ENCODE data around the gene PSMF1.
"Not testable (repeated sequence)": the region's sequence is repeated elsewhere in the genome, so short reads cannot be mapped to it uniquely, and the experiment has no call there.

The PSMF1 gene

DNA sequence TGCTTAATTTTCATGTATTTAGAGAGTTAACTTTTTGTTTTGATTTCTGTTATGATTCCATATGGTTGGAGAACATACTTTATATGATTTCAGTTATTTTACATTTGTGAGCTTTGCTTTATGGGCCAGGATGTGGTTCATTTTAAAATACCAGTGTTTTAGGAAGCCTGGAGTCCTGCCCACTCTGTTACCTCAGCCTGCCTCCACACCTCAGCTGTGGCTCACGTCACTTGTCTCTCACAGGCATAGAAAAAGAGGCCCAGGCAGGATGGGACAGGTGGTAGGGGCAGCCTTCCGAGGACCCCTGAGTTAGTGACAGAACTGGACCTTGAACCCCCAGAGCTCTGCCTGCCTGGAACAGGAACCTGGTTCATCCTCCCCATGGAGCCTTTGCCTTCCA lies 16.0 kb downstream of the PSMF1 start:
- H3K36me3 Mint-ChIP-seq (ENCODE audit: low read depth) = peaks cover 99% of the 10 kb centered on the region
- no peak for DNase-seq
- no peaks in the 10 kb centered on the region for H3K9me3 Mint-ChIP-seq
- H3K4me1 Mint-ChIP-seq (ENCODE audit: low read depth) = peaks cover 34% of the 10 kb centered on the region
- H3K27me3 Mint-ChIP-seq = no peaks in the 10 kb centered on the region
- H3K27ac Mint-ChIP-seq = no peak overlapping the region
- H3K4me3 Mint-ChIP-seq = no peak overlapping the region

DNA sequence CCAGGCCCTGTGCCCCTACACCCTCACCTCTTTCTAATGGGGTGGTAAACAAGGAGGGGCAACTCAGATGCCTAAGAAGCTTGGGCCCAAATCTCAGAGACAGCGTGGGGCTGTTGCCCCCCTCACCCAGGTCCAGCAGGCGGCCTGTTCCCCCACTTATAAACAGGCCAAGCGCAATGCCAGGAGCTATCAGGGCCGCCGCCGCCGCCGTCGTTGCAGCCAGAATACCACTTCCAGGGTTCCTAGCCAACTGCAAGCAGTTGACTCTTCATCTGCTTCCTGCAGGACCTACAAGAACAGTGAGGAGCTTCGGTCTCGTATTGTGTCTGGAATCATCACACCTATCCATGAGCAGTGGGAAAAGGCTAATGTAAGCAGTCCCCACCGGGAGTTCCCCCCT lies 16.4 kb downstream of the PSMF1 start:
- Mint-ChIP-seq H3K9me3 (no peaks in the 10 kb centered on the region), H3K27me3 (no peaks in the 10 kb centered on the region), H3K4me1 (ENCODE audit: low read depth) (peaks cover 32% of the 10 kb centered on the region), H3K36me3 (ENCODE audit: low read depth) (peaks cover 99% of the 10 kb centered on the region), H3K27ac (no peak overlapping the region), H3K4me3 (no peak overlapping the region)
- DNase-seq = no peak

DNA sequence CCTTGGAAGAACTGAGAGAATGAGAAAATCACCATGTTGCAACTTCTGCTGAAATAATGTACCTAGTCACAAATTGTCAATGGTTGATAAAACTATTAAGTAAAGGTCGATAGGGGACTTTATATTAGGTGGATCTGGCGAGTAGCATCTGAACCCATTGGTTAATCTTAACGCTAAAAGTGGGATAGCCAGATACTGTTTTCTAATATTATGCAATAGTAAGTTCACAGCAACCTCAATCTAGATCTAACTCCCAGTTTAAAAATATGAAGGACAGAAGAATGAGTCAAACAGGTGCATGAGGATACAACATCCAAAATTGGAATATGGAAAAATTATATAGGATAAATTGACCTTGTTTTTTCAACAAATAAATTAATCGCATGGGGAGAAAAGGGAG lies 18.8 kb downstream of the PSMF1 start:
- H3K36me3 Mint-ChIP-seq (ENCODE audit: low read depth) = peaks cover 97% of the 10 kb centered on the region
- H3K9me3 Mint-ChIP-seq = no peaks in the 10 kb centered on the region
- H3K4me1 Mint-ChIP-seq (ENCODE audit: low read depth) = peaks cover 15% of the 10 kb centered on the region
- no peak for DNase-seq
- H3K27ac Mint-ChIP-seq = no peak overlapping the region
- H3K27me3 Mint-ChIP-seq = no peaks in the 10 kb centered on the region
- H3K4me3 Mint-ChIP-seq = no peak overlapping the region

DNA sequence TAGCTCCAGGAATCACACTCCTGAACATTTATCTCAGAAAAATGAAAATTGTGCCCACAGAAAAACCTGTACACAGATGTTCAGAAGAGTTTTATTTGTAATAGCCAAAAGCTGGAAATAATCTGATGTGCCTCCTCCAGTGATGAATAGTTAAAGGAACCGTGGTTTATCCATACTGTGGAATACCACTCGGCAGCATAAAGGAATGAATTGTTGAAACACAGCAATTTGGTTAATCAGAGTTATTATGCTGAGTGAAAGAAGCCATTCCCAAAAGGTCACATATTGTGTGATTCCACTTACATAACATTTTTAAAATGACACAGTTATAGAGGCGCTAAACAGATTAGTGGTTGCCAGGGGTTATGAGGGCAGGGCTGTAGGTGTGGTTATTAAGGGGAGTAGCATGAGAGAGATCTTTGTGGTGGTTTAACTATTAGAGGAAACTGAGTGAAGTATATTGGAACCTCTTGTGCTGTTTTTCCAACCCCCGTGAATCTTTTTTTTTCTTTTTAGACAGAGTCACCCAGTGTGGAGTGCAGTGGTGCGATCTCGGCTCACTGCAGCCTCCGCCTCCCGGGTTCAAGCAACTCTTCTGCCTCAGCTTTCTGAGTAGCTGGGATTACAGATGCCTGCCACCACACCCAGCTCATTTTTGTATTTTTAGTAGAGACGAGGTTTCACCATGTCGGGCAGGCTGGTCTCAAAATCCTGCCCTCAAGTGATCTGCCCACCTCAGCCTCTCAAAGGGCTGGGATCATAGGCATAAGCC lies 26.2 kb downstream of the PSMF1 start:
- DNase-seq = no peak
- Mint-ChIP-seq H3K27me3 (no peaks in the 10 kb centered on the region), H3K36me3 (ENCODE audit: low read depth) (peaks cover 97% of the 10 kb centered on the region), H3K4me3 (no peak overlapping the region), H3K9me3 (no peaks in the 10 kb centered on the region), H3K27ac (no peak overlapping the region), H3K4me1 (ENCODE audit: low read depth) (peaks cover 10% of the 10 kb centered on the region)

DNA sequence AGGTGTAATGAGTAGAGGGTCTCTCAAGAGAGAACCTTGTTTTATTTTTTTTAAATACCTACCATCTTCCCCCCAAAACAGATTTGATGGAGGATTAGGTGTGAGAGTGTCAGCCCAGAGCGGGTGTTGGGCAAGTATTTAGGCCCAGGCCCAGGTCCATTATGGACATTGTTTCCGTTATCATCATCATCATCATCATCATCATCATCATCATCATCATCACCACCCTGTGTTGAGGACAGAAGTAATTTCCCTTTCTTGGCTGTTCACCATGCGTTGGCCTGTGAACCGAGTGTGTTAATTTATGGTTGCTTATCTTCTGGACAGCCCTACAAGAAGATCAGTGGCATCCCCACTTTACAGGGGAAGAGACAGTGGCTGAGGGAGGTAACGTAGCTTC lies 28.6 kb downstream of the PSMF1 start:
- no peaks in the 10 kb centered on the region for H3K27me3 Mint-ChIP-seq
- peaks cover 25% of the 10 kb centered on the region for H3K4me1 Mint-ChIP-seq (ENCODE audit: low read depth)
- peaks cover 93% of the 10 kb centered on the region for H3K36me3 Mint-ChIP-seq (ENCODE audit: low read depth)
- H3K9me3 Mint-ChIP-seq = peaks cover 2% of the 10 kb centered on the region
- no peak for DNase-seq
- H3K27ac Mint-ChIP-seq = no peak overlapping the region
- H3K4me3 Mint-ChIP-seq = no peak overlapping the region

DNA sequence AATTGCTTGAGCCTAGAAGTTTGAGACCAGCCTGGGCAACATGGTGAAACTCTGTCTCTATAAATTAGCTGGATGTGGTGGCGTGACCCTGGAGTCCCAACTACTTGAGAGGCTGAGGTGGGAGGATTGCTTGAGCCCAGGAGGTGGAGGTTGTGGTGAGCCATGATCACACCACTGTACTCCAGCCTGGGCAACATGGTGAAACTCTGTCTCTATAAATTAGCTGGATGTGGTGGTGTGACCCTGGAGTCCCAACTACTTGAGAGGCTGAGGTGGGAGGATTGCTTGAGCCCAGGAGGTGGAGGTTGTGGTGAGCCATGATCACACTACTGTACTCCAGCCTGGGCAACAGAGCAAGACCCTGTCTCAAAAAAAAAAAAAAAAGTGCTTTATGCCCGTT lies 31.4 kb downstream of the PSMF1 start:
- Mint-ChIP-seq H3K36me3 (ENCODE audit: low read depth) (peaks cover 94% of the 10 kb centered on the region), H3K27ac (peak overlapping the region; percentile 74)
- DNase-seq = peak; percentile 37

DNA sequence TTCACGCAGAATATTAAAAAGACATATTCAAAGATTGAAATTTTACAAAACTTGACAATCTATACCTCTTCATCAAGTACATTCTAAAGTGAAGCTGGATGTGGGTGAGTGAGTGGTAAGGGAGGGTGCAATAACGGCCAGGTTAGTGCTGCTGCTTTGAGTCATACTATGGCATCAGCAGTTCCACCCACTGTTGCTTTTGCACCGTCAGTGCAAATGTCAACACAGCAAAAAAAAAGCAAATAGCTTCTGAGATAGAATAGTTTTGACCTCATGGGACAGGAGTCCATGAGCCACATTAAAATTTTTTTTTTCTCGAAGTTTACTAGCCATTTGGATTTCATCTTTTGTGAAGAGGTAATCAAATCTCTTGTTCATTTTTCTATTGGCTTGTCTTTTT lies 31.8 kb downstream of the PSMF1 start:
- no peak for DNase-seq
- Mint-ChIP-seq H3K9me3 (peaks cover 2% of the 10 kb centered on the region), H3K4me1 (ENCODE audit: low read depth) (peaks cover 24% of the 10 kb centered on the region), H3K36me3 (ENCODE audit: low read depth) (peaks cover 94% of the 10 kb centered on the region), H3K27ac (peak overlapping the region; percentile 35), H3K4me3 (no peak overlapping the region), H3K27me3 (no peaks in the 10 kb centered on the region)

More for the DNA sequence above, 31.4 kb downstream of the PSMF1 start:
- H3K9me3 Mint-ChIP-seq, H3K27me3 Mint-ChIP-seq, H3K4me3 Mint-ChIP-seq: not testable (repeated sequence)
- H3K4me1 Mint-ChIP-seq (ENCODE audit: low read depth) = peaks cover 24% of the 10 kb centered on the region

DNA sequence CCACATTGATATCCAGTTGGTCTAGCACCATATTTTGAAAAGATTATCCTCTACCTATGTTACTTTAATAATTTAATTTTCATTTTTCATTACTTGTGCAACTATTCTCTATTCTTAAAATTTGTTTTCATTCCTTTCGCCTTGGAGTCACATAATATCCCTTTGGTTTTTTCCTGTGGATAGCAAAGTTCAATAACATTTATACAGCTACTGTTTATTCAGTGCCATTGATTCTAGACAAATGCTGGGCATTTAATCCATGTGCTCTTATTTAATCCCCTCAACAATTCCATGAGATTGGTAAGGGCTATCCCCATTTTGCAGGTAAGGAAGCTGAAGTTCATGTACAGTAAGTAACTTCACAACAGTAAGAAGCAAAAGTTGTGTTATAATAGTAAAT lies 32.6 kb downstream of the PSMF1 start:
- no peak for DNase-seq
- Mint-ChIP-seq H3K27me3 (no peaks in the 10 kb centered on the region), H3K36me3 (ENCODE audit: low read depth) (peaks cover 94% of the 10 kb centered on the region), H3K27ac (no peak overlapping the region), H3K9me3 (peaks cover 2% of the 10 kb centered on the region), H3K4me3 (no peak overlapping the region), H3K4me1 (ENCODE audit: low read depth) (peaks cover 23% of the 10 kb centered on the region)

DNA sequence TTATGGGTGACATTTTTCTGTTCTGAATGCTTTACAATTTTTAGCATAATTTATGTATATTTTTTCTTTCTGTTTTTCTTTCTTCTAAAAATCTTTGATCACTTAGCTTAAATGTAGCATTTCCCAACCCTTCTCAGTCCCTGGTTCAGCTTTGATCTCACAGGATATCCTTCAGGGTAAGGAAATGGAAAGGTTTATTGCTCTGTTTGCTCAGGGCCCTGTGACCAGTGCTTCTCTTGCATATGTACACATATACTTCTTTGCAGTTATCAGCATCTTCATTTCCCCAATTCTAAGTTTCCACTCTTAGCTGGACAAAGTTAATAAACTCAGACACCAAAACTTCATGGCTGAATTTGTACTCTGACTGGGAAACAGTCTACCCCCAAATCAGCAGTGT lies 35.8 kb downstream of the PSMF1 start:
- Mint-ChIP-seq H3K36me3 (ENCODE audit: low read depth) (peaks cover 88% of the 10 kb centered on the region), H3K9me3 (peaks cover 2% of the 10 kb centered on the region), H3K27me3 (no peaks in the 10 kb centered on the region), H3K27ac (no peak overlapping the region), H3K4me1 (ENCODE audit: low read depth) (peaks cover 17% of the 10 kb centered on the region), H3K4me3 (no peak overlapping the region)
- no peak for DNase-seq

DNA sequence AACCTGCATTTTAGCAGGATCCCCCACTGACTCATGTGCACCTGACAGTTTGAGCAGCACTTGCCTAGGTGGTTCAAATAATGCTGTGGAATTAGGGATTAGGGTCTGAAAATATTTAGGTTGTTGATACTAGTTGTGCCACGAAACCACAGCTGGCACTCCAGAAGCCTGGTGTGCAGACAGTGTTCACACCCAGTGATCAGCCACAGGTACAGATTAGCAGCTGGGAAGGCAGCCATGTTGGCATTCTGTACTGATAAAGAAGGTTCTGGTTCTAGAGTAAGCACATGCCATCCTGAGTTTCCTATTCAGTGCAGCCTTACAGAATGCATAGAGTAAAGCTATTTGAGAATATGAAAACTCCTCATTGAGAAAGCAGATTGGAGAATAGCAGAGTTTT lies 36.3 kb downstream of the PSMF1 start:
- H3K36me3 Mint-ChIP-seq (ENCODE audit: low read depth) = peaks cover 84% of the 10 kb centered on the region
- H3K9me3 Mint-ChIP-seq = peaks cover 2% of the 10 kb centered on the region
- no peak overlapping the region for H3K4me3 Mint-ChIP-seq
- H3K27me3 Mint-ChIP-seq = no peaks in the 10 kb centered on the region
- no peak for DNase-seq
- H3K4me1 Mint-ChIP-seq (ENCODE audit: low read depth) = peaks cover 16% of the 10 kb centered on the region
- no peak overlapping the region for H3K27ac Mint-ChIP-seq

DNA sequence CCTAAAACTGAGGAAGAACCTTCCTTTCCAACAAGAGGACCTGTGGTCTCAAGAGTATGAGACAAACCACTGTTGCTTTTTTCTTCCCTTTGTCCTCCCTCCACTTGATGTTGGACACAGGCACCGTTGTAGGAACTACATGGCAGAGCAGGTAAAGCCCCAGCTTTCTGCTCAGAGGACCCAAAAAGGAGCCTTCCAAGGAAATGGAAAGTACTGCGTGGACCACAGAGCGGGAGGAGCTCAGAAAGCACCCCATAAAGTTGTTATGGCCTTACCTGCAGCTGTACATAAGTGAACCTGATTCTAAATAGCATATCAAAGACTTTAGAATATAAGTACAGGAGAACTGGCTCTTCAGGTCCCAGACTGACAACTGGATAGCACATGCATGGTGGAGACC lies 36.9 kb downstream of the PSMF1 start:
- Mint-ChIP-seq H3K4me3 (no peak overlapping the region), H3K9me3 (no peaks in the 10 kb centered on the region), H3K27ac (no peak overlapping the region), H3K4me1 (ENCODE audit: low read depth) (peaks cover 11% of the 10 kb centered on the region), H3K36me3 (ENCODE audit: low read depth) (peaks cover 85% of the 10 kb centered on the region), H3K27me3 (no peaks in the 10 kb centered on the region)
- DNase-seq = no peak

DNA sequence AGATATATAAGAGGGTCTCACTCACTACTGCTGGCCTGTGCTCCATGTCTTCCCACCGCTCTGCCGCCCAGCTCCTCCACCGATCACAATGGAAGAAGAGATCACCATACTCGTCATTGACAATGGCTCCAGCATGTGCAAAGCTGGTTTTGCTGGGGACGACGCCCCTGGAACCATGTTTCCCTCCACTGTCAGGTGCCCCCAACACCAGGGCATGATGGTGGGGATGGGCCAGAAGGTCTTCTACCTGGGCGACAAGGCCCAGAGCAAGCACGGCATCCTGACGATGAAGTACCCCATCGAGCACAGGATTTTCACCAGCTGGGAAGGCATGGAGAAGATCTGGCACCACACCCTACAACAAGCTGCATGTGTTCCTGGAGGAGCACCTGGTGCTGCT lies 42.1 kb downstream of the PSMF1 start:
- DNase-seq = no peak
- Mint-ChIP-seq H3K36me3 (ENCODE audit: low read depth) (peaks cover 85% of the 10 kb centered on the region), H3K27me3 (no peaks in the 10 kb centered on the region), H3K4me1 (ENCODE audit: low read depth) (no peaks in the 10 kb centered on the region), H3K9me3 (no peaks in the 10 kb centered on the region), H3K27ac (no peak overlapping the region), H3K4me3 (no peak overlapping the region)

DNA sequence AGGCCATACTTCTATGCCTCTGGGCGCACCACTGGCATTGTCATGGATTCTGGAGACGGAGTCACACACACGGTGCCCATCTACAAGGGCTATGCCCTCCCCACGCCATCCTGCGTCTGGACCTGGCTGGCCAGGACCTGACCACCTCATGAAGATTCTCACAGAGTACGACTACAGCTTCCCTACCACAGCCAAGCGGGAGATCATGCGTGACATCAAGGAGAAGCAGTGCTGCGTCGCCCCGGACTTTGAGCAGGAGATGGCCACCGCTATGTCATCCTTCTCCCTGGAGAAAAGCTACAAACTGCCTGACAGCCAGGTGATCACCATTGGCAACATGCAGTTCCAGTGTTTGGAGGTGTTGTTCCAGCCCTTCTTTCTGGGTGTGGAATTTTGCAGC lies 42.6 kb downstream of the PSMF1 start:
- no peak for DNase-seq
- Mint-ChIP-seq H3K4me3 (no peak overlapping the region), H3K4me1 (ENCODE audit: low read depth) (no peaks in the 10 kb centered on the region), H3K27me3 (no peaks in the 10 kb centered on the region), H3K27ac (no peak overlapping the region), H3K9me3 (no peaks in the 10 kb centered on the region), H3K36me3 (ENCODE audit: low read depth) (peaks cover 85% of the 10 kb centered on the region)

DNA sequence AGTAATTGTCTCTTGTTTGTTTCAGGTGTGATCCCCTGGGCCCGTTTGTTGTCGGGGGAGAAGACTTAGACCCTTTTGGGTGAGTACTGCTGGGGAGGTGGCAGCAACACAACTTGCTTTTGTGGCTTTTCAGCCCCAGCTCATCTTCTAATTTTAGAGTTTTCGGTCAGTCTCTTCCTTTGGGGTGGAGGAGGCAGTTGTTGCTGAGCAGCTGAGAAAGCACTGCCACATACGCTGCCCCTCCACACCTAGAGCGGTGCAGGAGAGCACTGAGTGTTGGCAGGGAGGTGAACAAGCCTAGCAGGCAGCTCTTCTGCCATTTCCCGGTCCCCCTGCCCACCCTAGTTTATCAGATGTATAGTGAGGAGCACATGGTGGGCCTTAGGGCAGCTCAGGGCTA lies 44.7 kb downstream of the PSMF1 start:
- Mint-ChIP-seq H3K4me3 (no peak overlapping the region), H3K9me3 (no peaks in the 10 kb centered on the region), H3K4me1 (ENCODE audit: low read depth) (no peaks in the 10 kb centered on the region), H3K27me3 (no peaks in the 10 kb centered on the region), H3K27ac (no peak overlapping the region), H3K36me3 (ENCODE audit: low read depth) (peaks cover 85% of the 10 kb centered on the region)
- DNase-seq = no peak

DNA sequence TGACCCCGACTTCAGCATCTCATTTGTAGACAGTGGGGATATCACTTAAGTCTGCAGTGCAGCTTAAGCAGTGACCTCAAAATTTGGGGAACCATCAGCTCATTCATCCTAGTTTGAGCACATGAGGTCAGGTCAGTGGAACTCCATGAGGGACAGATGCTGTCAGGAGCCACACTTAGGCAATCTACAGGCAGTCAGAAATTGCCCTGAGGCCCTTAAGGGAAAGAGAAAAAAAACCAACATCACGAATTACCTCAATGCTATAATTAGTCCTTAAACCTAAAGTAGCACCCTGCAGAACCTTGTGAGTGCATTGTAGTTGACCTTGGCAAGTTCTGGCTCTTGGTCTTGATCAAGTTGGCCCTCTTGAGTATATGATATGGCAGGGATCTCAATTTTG lies 45.3 kb downstream of the PSMF1 start:
- no peak overlapping the region for H3K27ac Mint-ChIP-seq
- H3K9me3 Mint-ChIP-seq = no peaks in the 10 kb centered on the region
- no peak overlapping the region for H3K4me3 Mint-ChIP-seq
- H3K4me1 Mint-ChIP-seq (ENCODE audit: low read depth) = no peaks in the 10 kb centered on the region
- DNase-seq = no peak
- no peaks in the 10 kb centered on the region for H3K27me3 Mint-ChIP-seq
- peaks cover 87% of the 10 kb centered on the region for H3K36me3 Mint-ChIP-seq (ENCODE audit: low read depth)

DNA sequence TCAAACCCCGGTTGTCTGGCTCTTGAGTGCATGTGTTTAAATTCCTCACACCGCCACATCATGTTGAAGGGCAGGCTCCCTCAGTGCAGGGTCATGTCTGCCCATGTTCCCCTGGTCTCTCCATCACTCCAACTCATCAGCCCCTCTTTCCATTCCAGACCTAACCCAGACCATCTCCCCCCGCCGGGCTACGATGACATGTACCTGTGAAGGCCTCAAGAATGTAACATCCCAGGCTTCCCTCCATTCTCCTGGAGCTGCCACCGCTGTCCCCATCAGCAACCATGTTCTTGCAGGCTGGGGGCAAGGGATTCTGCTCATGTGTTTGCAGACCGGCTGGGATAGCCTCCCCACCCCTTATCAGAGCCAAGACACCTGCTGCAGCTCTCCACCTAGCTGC lies 46.5 kb downstream of the PSMF1 start:
- Mint-ChIP-seq H3K9me3 (no peaks in the 10 kb centered on the region), H3K4me1 (ENCODE audit: low read depth) (no peaks in the 10 kb centered on the region), H3K27ac (peak overlapping the region; percentile 27), H3K4me3 (no peak overlapping the region), H3K27me3 (no peaks in the 10 kb centered on the region), H3K36me3 (ENCODE audit: low read depth) (peaks cover 97% of the 10 kb centered on the region)
- no peak for DNase-seq
